HG02943 (cell line): ENCODE measurements around the gene PKNOX2.

Experiments used
- ATAC-seq: cut with Tn5 transposase; IDR thresholded peaks from one replicate; pipeline ENCODE4 v1.9.1; 2021; ENCODE audit warnings: mild to moderate bottlenecking, low read depth, moderate library complexity; ENCODE audit not compliant: unreplicated experiment

PKNOX2 gene

GRCh38 chr11:125423247-125423849 is 258.8 kb downstream of the PKNOX2 start:
- no peak for ATAC-seq

- ATAC-seq = no peak
Measured at GRCh38 chr11:125425601-125426000, 261.1 kb downstream of the PKNOX2 start.

GRCh38 chr11:125426818-125427528 is 262.4 kb downstream of the PKNOX2 start:
- ATAC-seq = no peak

GRCh38 chr11:125428486-125429173 is 264.1 kb downstream of the PKNOX2 start:
- ATAC-seq = no peak

- ATAC-seq = no peak
Measured at GRCh38 chr11:125429174-125429707, 264.7 kb downstream of the PKNOX2 start.

GRCh38 chr11:125429807-125430678 is 265.5 kb downstream of the PKNOX2 start:
- ATAC-seq = no peak

GRCh38 chr11:125431009-125431408 is 266.5 kb downstream of the PKNOX2 start:
- ATAC-seq = no peak

- no peak for ATAC-seq
Measured at GRCh38 chr11:125431481-125431880, 266.9 kb downstream of the PKNOX2 start.

- no peak for ATAC-seq
Measured at GRCh38 chr11:125433454-125434121, 269.0 kb downstream of the PKNOX2 start.

GRCh38 chr11:125435461-125436238 is 271.1 kb downstream of the PKNOX2 start:
- no peak for ATAC-seq

GRCh38 chr11:125441648-125442410 is 277.3 kb downstream of the PKNOX2 start:
- ATAC-seq = no peak

GRCh38 chr11:125442946-125443345 is 278.4 kb downstream of the PKNOX2 start:
- ATAC-seq = no peak

- ATAC-seq = no peak
Measured at GRCh38 chr11:125443767-125444311, 279.3 kb downstream of the PKNOX2 start.

- ATAC-seq = no peak
Measured at GRCh38 chr11:125445731-125446130, 281.2 kb downstream of the PKNOX2 start.

- ATAC-seq = no peak
Measured at GRCh38 chr11:125446279-125446678, 281.7 kb downstream of the PKNOX2 start.

- ATAC-seq = no peak
Measured at GRCh38 chr11:125447721-125448120, 283.2 kb downstream of the PKNOX2 start.

- no peak for ATAC-seq
Measured at GRCh38 chr11:125448136-125448535, 283.6 kb downstream of the PKNOX2 start.

- ATAC-seq = no peak
Measured at GRCh38 chr11:125449565-125449964, 285.0 kb downstream of the PKNOX2 start.
